Measurements from ENCODE around the gene TFF1.

GRCh38 chr21:42403611-42404231, 37.4 kb upstream of the TFF1 start, which contains the start of gene UBASH3A:
- TF ChIP-seq EZH2 (IDR thresholded peaks at IDR 0.05) (no peak), EZH2phosphoT487 (IDR thresholded peaks at IDR 0.05) (no peak)
- TF ChIP-seq, protein P1, sequence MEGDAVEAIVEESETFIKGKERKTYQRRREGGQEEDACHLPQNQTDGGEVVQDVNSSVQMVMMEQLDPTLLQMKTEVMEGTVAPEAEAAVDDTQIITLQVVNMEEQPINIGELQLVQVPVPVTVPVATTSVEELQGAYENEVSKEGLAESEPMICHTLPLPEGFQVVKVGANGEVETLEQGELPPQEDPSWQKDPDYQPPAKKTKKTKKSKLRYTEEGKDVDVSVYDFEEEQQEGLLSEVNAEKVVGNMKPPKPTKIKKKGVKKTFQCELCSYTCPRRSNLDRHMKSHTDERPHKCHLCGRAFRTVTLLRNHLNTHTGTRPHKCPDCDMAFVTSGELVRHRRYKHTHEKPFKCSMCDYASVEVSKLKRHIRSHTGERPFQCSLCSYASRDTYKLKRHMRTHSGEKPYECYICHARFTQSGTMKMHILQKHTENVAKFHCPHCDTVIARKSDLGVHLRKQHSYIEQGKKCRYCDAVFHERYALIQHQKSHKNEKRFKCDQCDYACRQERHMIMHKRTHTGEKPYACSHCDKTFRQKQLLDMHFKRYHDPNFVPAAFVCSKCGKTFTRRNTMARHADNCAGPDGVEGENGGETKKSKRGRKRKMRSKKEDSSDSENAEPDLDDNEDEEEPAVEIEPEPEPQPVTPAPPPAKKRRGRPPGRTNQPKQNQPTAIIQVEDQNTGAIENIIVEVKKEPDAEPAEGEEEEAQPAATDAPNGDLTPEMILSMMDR (IDR thresholded peaks at IDR 0.05) = no peak

Measured in neural progenitor cell (in vitro differentiated cells).